GM12878 (cell line): ENCODE measurements around the gene CCHCR1. TPM values are rescaled to one million over a fixed set of nuclear protein-coding genes. Genes with fewer than 3 reads are reported as not detected.

Experiments used
- ATF2 ChIP-seq: IDR thresholded peaks from 2 replicates; pipeline ENCODE4 v1.6.1; 2012; ENCODE audit warnings: low read length, inconsistent platforms
- ATF3 ChIP-seq: IDR thresholded peaks from 2 replicates; pipeline ENCODE4 v1.6.1; 2011; ENCODE audit warnings: low read depth, mild to moderate bottlenecking, low read length, moderate library complexity, borderline replicate concordance; ENCODE audit errors: extremely low read depth
- BRCA1 ChIP-seq: IDR thresholded peaks from 2 replicates; pipeline ENCODE4 v1.6.1; 2011; ENCODE audit warnings: low read depth, low read length, improper control_type of control experiment
- CEBPB ChIP-seq, 2 experiments: fragments of 150-350 bp in 1 of 2; IDR thresholded peaks; 2 replicates each; pipeline ENCODE4 v1.6.1; 2012 to 2014; ENCODE audit warnings: low read depth in 2 of 2, low read length in 2 of 2, borderline replicate concordance in 1 of 2, inconsistent platforms in 1 of 2
- CHD2 ChIP-seq: IDR thresholded peaks from 2 replicates; pipeline ENCODE4 v1.6.1; 2011; ENCODE audit warnings: low read depth, low read length, improper control_type of control experiment, borderline replicate concordance
- CREB1 ChIP-seq: IDR thresholded peaks from 2 replicates; pipeline ENCODE4 v1.6.1; 2012; ENCODE audit warnings: low read depth, mild to moderate bottlenecking, inconsistent platforms
- CTCF ChIP-seq, 3 experiments: IDR thresholded peaks in 2 of 3; conservative IDR thresholded peaks in 1 of 3; 2 replicates each; pipeline ENCODE4 v1.5.1; 2011; ENCODE audit warnings: low read depth in 3 of 3, low read length in 3 of 3, mild to moderate bottlenecking in 3 of 3, control low read depth in 2 of 3, moderate library complexity in 2 of 3, inconsistent platforms in 1 of 3, mixed read lengths in 1 of 3; ENCODE audit not compliant: control insufficient read depth in 2 of 3, insufficient read depth in 1 of 3; ENCODE audit errors: extremely low read depth in 1 of 3
- ETV6 ChIP-seq, 2 experiments: fragments of 450-650 bp in 1 of 2; IDR thresholded peaks in 1 of 2; conservative IDR thresholded peaks in 1 of 2; 2 replicates each; pipeline ENCODE4 v1.6.1; 2014; ENCODE audit warnings: antibody characterized with exemption in 1 of 2, borderline replicate concordance in 1 of 2, low read depth in 1 of 2, mild to moderate bottlenecking in 1 of 2, moderate library complexity in 1 of 2
- GATAD2B ChIP-seq: fragments of 450-650 bp; conservative IDR thresholded peaks from 2 replicates; pipeline ENCODE4 v1.6.1; 2017; ENCODE audit warnings: low read depth, mild to moderate bottlenecking, moderate library complexity
- HSF1 ChIP-seq: fragments of 150-350 bp; IDR thresholded peaks from 2 replicates; pipeline ENCODE4 v1.6.1; 2014; ENCODE audit warnings: mild to moderate bottlenecking, low read depth, low read length
- NKRF ChIP-seq: fragments of 450-650 bp; conservative IDR thresholded peaks from 2 replicates; pipeline ENCODE4 v1.6.1; 2017; ENCODE audit warnings: mild to moderate bottlenecking, moderate library complexity
- NR2F1 ChIP-seq: fragments of 450-650 bp; conservative IDR thresholded peaks from 2 replicates; pipeline ENCODE4 v1.6.1; 2017; ENCODE audit warnings: mild to moderate bottlenecking
- NRF1 ChIP-seq: conservative IDR thresholded peaks from 2 replicates; pipeline ENCODE4 v1.6.1; 2011; ENCODE audit warnings: mild to moderate bottlenecking, low read depth, low read length, improper control_type of control experiment
- PML ChIP-seq: IDR thresholded peaks from 2 replicates; pipeline ENCODE4 v1.6.1; 2012; ENCODE audit warnings: low read length, inconsistent platforms
- RCOR1 ChIP-seq: conservative IDR thresholded peaks from 2 replicates; pipeline ENCODE4 v1.6.1; 2012; ENCODE audit warnings: low read depth, low read length, improper control_type of control experiment
- SIX5 ChIP-seq: IDR thresholded peaks from 2 replicates; pipeline ENCODE4 v1.6.1; 2011; ENCODE audit warnings: mild to moderate bottlenecking, low read depth, low read length, moderate library complexity; ENCODE audit not compliant: severe bottlenecking
- SRF ChIP-seq, 2 experiments: IDR thresholded peaks; 2 replicates each; pipeline ENCODE4 v1.6.1; 2011; ENCODE audit warnings: low read depth in 2 of 2, low read length in 2 of 2, mild to moderate bottlenecking in 1 of 2, moderate library complexity in 1 of 2
- ZBED1 ChIP-seq: IDR thresholded peaks from 2 replicates; pipeline ENCODE4 v1.6.1; 2016; ENCODE audit warnings: borderline replicate concordance
- ZNF217 ChIP-seq: fragments of 450-650 bp; IDR thresholded peaks from 2 replicates; pipeline ENCODE4 v1.6.1; 2017; ENCODE audit warnings: antibody characterized with exemption, mild to moderate bottlenecking
- polyA plus RNA-seq, 11 experiments: library from polyadenylated mRNA; depleted of rRNA in 4 of 11; unstranded in 6 of 11; stranded (reverse) in 5 of 11; fragments of >200 nt; fragmentation: Nextera tagmentation in 4 of 11; fragmentation: Illumina TruSeq in 1 of 11; extraction: Ambion mirVana in 4 of 11; extraction: Trizol in 1 of 11; gene quantifications; 1 replicate in 1 of 11; 2 replicates in 10 of 11; pipeline versions ENCODE4 v1.2.1 to v1.2.3, GENCODE V29; 2011 to 2016; ENCODE audit warnings: inconsistent platforms in 2 of 11, missing spikeins in 2 of 11, low read depth in 1 of 11
- total RNA-seq, 4 experiments: library from RNA; depleted of rRNA in 3 of 4; stranded (reverse); fragments of >200 nt in 3 of 4; fragmentation: Illumina TruSeq in 1 of 4; extraction: Trizol in 1 of 4; gene quantifications; 2 replicates each; pipeline versions ENCODE4 v1.2.1 to v1.2.3, GENCODE V29; 2013 to 2021

Gene CCHCR1
- total and polyA plus RNA-seq, 10 of the 15 experiments (the other 5 are each of a cell fraction or from before 2014, with no cell fraction given) = 1.0 to 35.2 (median 24.7) TPM

- TF ChIP-seq CHD2 (0 out of 2 replicates have a peak, but pooled peaks have one; percentile 37), HSF1 (no peak), NKRF (peak; percentile 49; the same call in 1 of the 2 replicates), ATF2 (peak; percentile 53; the same call in 1 of the 2 replicates), PML (peak; percentile 65; the same call in 1 of the 2 replicates), RCOR1 (no peak), ZBED1 (no peak), CREB1 (peak; percentile 76), BRCA1 (no peak), SIX5 (no peak), ZNF217 (0 out of 2 replicates have a peak, but pooled peaks have one; percentile 10), NRF1 (no peak), SRF (IDR thresholded peaks at IDR 0.05; ENCODE audit: low read depth in 2 of 2, low read length in 2 of 2) (0 out of 4 replicates have a peak, but pooled peaks of 1 of the 2 experiments have one; percentile 23), ATF3 (no peak), CTCF (IDR thresholded peaks at IDR 0.05 in 2 of 3, conservative IDR thresholded peaks at IDR 0.05 in 1 of 3; ENCODE audit: control insufficient read depth in 2 of 3, extremely low read depth in 1 of 3, insufficient read depth in 1 of 3, low read depth in 3 of 3, low read length in 3 of 3) (no peak), ETV6 (conservative IDR thresholded peaks at IDR 0.05 in 1 of 2, IDR thresholded peaks at IDR 0.05 in 1 of 2; ENCODE audit: borderline replicate concordance in 1 of 2, low read depth in 1 of 2) (no peak), CEBPB (IDR thresholded peaks at IDR 0.05; ENCODE audit: borderline replicate concordance in 1 of 2, low read depth in 2 of 2, low read length in 2 of 2) (no peak), GATAD2B (no peak; the same call in 1 of the 2 replicates), NR2F1 (peak; percentile 39; the same call in 1 of the 2 replicates)
Measured at GRCh38 chr6:31197559-31198305, 40.1 kb upstream of the CCHCR1 start (continued).
